Measurements from ENCODE around the gene ORMDL3.
A peak's percentile ranks its signal among the peaks of the same experiment; 100 is the strongest.

ORMDL3 gene

DNA sequence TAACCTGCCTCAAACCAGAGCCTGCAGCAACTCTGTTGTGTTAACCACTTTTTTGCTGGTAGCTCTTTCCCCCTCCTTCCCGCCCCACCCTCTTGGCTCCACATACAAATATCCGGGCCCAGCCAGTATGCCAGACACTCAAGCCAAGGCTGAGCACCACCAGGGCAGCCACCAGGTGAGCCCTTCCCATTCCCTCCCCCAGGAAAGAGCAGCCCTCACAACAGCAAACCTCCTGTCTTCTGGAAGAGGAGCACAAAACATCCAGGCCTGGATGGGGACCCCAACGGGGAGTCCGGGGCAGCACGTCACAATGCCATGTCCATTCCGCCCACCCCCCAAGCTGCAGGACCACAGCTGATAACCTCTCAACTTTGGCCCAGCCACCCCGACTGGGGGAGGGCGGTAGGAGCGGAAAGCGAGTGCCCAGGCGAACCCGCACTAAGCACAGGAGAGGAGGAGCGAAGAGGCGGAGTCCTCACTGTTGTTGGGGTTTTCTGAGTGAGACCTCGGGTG is 757 bp downstream of the ORMDL3 start:
- Histone ChIP-seq H3K9ac (ENCODE audit: low read depth, low read length) (peak overlapping the region; percentile 83), H3K4me1 (ENCODE audit: insufficient read depth, low read length) (peaks cover 41% of the 10 kb centered on the region), H2AFZ (ENCODE audit: low read depth, low read length) (peak overlapping the region; percentile 75), H3K79me2 (ENCODE audit: insufficient read depth, low read length) (peaks cover 50% of the 10 kb centered on the region), H3K36me3 (ENCODE audit: insufficient read depth, low read length) (peaks cover 37% of the 10 kb centered on the region), H3K9me3 (ENCODE audit: insufficient read depth, low read length, severe bottlenecking) (no peaks in the 10 kb centered on the region), H4K20me1 (ENCODE audit: insufficient read depth, low read length) (peaks cover 44% of the 10 kb centered on the region), H3K27me3 (ENCODE audit: insufficient read depth, low read length, poor library complexity) (no peaks in the 10 kb centered on the region), H3K4me3 (ENCODE audit: low read depth in 1 of 2, low read length in 2 of 2) (peak overlapping the region; percentile 90 to 97), H3K4me2 (ENCODE audit: insufficient read depth, low read length) (peak overlapping the region; percentile 97), H3K27ac (ENCODE audit: low read length) (peak overlapping the region; percentile 87)
- ATAC-seq (ENCODE audit: insufficient read depth, low read depth) (peak; percentile 46), DNase-seq (peak; percentile 85)
- TF ChIP-seq EZH2 (IDR thresholded peaks at IDR 0.05; ENCODE audit: borderline replicate concordance, low read depth, low read length, severe bottlenecking): no peak
- TF ChIP-seq, protein P1, sequence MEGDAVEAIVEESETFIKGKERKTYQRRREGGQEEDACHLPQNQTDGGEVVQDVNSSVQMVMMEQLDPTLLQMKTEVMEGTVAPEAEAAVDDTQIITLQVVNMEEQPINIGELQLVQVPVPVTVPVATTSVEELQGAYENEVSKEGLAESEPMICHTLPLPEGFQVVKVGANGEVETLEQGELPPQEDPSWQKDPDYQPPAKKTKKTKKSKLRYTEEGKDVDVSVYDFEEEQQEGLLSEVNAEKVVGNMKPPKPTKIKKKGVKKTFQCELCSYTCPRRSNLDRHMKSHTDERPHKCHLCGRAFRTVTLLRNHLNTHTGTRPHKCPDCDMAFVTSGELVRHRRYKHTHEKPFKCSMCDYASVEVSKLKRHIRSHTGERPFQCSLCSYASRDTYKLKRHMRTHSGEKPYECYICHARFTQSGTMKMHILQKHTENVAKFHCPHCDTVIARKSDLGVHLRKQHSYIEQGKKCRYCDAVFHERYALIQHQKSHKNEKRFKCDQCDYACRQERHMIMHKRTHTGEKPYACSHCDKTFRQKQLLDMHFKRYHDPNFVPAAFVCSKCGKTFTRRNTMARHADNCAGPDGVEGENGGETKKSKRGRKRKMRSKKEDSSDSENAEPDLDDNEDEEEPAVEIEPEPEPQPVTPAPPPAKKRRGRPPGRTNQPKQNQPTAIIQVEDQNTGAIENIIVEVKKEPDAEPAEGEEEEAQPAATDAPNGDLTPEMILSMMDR (IDR thresholded peaks at IDR 0.05; ENCODE audit: borderline replicate concordance, extremely low read depth, low read length, poor library complexity, severe bottlenecking): peak; percentile 4

DNA sequence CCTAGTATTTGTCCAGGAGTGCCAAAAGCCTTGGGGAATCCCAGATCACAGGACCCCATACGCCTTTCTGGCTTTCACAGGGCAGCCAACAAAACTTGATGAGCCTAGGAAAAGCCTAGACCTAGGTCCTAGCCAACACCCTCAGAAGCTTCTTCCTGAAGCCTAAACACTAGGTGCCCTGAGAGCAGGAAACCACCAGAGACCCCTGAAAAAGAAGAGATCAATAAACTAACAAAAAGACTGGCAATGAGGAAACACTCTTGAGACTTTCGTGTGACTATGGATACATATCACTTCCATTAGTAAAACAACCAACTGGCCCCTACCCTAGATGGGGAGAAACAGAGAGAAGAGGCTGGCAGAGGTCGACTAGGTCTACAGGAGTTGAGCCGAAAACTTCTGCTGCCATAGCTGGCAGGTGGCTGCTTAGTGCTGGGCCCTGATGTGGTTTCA is 1.2 kb downstream of the ORMDL3 start:
- Histone ChIP-seq H3K36me3 (ENCODE audit: insufficient read depth, low read length) (peaks cover 42% of the 10 kb centered on the region), H3K4me2 (ENCODE audit: insufficient read depth, low read length) (peak overlapping the region; percentile 97), H3K27ac (ENCODE audit: low read length) (peak overlapping the region; percentile 87), H3K4me1 (ENCODE audit: insufficient read depth, low read length) (peaks cover 44% of the 10 kb centered on the region), H4K20me1 (ENCODE audit: insufficient read depth, low read length) (peaks cover 48% of the 10 kb centered on the region), H3K9ac (ENCODE audit: low read depth, low read length) (peak overlapping the region; percentile 83), H3K9me3 (ENCODE audit: insufficient read depth, low read length, severe bottlenecking) (no peaks in the 10 kb centered on the region), H2AFZ (ENCODE audit: low read depth, low read length) (no peak overlapping the region; the same call in 1 of the 2 replicates), H3K27me3 (ENCODE audit: insufficient read depth, low read length, poor library complexity) (no peaks in the 10 kb centered on the region), H3K79me2 (ENCODE audit: insufficient read depth, low read length) (peaks cover 50% of the 10 kb centered on the region), H3K4me3 (ENCODE audit: low read depth in 1 of 2, low read length in 2 of 2) (peak overlapping the region in 1 of 2 experiments; percentile 97; a peak in 3 of 4 replicates)
- ATAC-seq (ENCODE audit: insufficient read depth, low read depth): peak; percentile 81
- DNase-seq: no peak
- TF ChIP-seq, protein P1 (IDR thresholded peaks at IDR 0.05; ENCODE audit: borderline replicate concordance, extremely low read depth, low read length, poor library complexity, severe bottlenecking): no peak
- TF ChIP-seq EZH2 (IDR thresholded peaks at IDR 0.05; ENCODE audit: borderline replicate concordance, low read depth, low read length, severe bottlenecking): no peak

DNA sequence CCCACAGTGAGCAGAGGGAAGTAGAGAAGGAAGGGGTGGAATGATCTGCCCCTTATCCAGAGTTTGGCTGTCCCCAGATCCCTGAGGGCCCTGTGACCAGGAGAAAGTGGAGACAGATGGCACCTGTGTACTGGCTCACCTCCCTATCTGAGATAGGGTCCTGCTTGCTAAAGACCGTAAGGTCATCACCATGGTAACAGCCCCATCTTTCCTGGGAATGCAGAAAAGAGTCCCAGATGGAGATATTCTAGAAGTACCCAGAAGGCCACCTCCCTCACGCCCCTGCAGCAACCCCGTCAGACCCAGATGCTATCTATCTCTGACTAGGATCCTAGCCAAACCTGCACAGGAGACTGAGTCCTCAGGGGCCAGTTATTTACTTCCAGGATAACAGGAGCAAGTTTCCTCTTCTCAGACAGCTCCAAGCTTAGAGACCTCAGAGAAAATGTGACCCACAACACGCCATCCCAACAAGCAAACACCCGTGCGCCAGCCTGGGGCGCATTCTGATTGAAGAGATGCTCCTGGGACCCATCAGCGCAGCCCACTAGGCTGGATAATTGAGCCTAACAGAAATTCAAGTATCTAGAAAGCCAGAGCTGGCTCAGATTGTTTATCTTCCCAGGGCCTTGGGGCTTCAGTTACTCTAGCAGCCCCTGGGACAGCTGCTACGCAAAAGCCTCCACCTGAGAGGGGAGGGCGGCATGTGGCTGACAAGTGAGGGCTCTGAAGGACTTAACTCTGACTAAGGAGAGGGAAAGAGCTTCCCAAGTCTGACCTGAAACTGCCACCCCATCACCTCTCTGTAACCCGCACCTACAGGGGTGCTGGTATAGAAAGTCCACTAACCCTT is 1.9 kb downstream of the ORMDL3 start:
- H3K27me3 ChIP-seq (ENCODE audit: insufficient read depth, low read length, poor library complexity): no peaks in the 10 kb centered on the region
- H3K4me3 ChIP-seq (ENCODE audit: low read depth in 1 of 2, low read length in 2 of 2): peak overlapping the region in 1 of 2 experiments; percentile 97; a peak in 2 of 4 replicates
- peak overlapping the region; percentile 83 for H3K9ac ChIP-seq (ENCODE audit: low read depth, low read length)
- H2AFZ ChIP-seq (ENCODE audit: low read depth, low read length): no peak overlapping the region
- H3K4me1 ChIP-seq (ENCODE audit: insufficient read depth, low read length): peaks cover 47% of the 10 kb centered on the region
- H3K79me2 ChIP-seq (ENCODE audit: insufficient read depth, low read length): peaks cover 50% of the 10 kb centered on the region
- TF ChIP-seq, protein P1 (IDR thresholded peaks at IDR 0.05; ENCODE audit: borderline replicate concordance, extremely low read depth, low read length, poor library complexity, severe bottlenecking): no peak
- no peak for TF ChIP-seq EZH2 (IDR thresholded peaks at IDR 0.05; ENCODE audit: borderline replicate concordance, low read depth, low read length, severe bottlenecking)
- ATAC-seq (ENCODE audit: insufficient read depth, low read depth): no peak
- H3K27ac ChIP-seq (ENCODE audit: low read length): peak overlapping the region; percentile 87
- H3K9me3 ChIP-seq (ENCODE audit: insufficient read depth, low read length, severe bottlenecking): no peaks in the 10 kb centered on the region
- peaks cover 49% of the 10 kb centered on the region for H4K20me1 ChIP-seq (ENCODE audit: insufficient read depth, low read length)
- DNase-seq: peak; percentile 32
- peaks cover 49% of the 10 kb centered on the region for H3K36me3 ChIP-seq (ENCODE audit: insufficient read depth, low read length)
- H3K4me2 ChIP-seq (ENCODE audit: insufficient read depth, low read length): peak overlapping the region; percentile 97

Data from DND-41 (cell line).